ENCODE results near the gene HNF1B.

The HNF1B gene

GRCh38 chr17:37664214-37664613, 80.6 kb downstream of the HNF1B start:
- DNase-seq: no peak

- DNase-seq: no peak
These were observed 82.5 kb downstream of the HNF1B start for GRCh38 chr17:37662353-37662752.

- DNase-seq: no peak
These were observed 83.4 kb downstream of the HNF1B start for GRCh38 chr17:37661400-37662014.

GRCh38 chr17:37659925-37660324, 84.9 kb downstream of the HNF1B start:
- DNase-seq: no peak

- DNase-seq: no peak
These were observed 87.7 kb downstream of the HNF1B start for GRCh38 chr17:37657202-37657601.

GRCh38 chr17:37651849-37652248, 93.0 kb downstream of the HNF1B start:
- DNase-seq: no peak

GRCh38 chr17:37650419-37651003, 94.3 kb downstream of the HNF1B start:
- DNase-seq: no peak

GRCh38 chr17:37648555-37648954, 96.3 kb downstream of the HNF1B start:
- DNase-seq: no peak

- no peak for DNase-seq
These were observed 97.0 kb downstream of the HNF1B start for GRCh38 chr17:37647856-37648255.

GRCh38 chr17:37643869-37644268, 101.0 kb downstream of the HNF1B start:
- no peak for DNase-seq

GRCh38 chr17:37643118-37643766, 101.6 kb downstream of the HNF1B start, which contains the start of gene DDX52:
Gene DDX52 (minus strand): TSS chr17:37643446. CDS start chr17:37643420, 26 bp downstream.
- peak; percentile 71 for DNase-seq

GRCh38 chr17:37642681-37643080, 102.2 kb downstream of the HNF1B start:
- no peak for DNase-seq

GRCh38 chr17:37640015-37640414, 104.8 kb downstream of the HNF1B start:
- no peak for DNase-seq

GRCh38 chr17:37637956-37638355, 106.9 kb downstream of the HNF1B start:
- DNase-seq: no peak
